ENCODE data around the gene ITPKC. TPM values are rescaled to one million over a fixed set of nuclear protein-coding genes. Genes with fewer than 3 reads are reported as not detected.

ITPKC gene
- total and polyA plus RNA-seq, 9 of the 15 experiments (the other 6 are each of a cell fraction or from before 2014, with no cell fraction given): 0.08 to 9.3 (median 5.8) TPM

DNA sequence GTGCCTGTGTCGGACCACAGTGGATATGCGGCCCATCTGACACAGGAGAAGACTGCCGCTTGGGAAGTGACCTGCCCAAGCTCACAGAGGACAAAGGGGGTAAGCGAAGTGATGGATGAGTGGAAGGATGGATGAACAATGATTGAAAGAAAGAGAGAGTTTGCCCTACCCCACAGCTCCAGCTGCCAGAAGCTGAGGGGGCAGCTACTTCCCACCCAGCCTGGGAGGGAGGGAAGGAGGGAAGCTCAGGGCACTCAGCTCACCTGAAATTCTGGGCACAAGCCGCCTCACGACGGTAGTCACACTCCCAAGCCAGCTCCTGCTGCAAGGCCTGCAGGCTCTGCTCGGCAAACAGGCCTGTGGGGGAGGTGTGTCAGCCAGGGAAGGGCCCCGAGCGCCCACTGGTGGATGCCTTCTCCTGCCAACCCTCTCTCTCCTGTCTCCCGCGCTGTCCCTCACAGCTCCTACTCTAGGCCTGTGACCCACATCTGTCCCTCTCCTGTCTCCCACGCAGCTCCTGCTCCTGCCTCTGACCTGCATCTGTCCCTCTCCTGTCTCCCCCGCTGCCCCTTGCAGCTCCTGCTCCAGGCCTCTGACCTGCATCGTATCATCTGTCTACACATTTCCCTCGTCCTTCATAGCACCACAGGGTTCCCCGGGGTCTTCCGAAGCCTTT lies 14.4 kb upstream of the ITPKC start (continued):
- TF ChIP-seq SMC3 (conservative IDR thresholded peaks at IDR 0.05; ENCODE audit: insufficient read depth, low read depth, low read length) (peak; percentile 91), KLF16 (IDR thresholded peaks at IDR 0.05) (peak; percentile 70), LEF1 (IDR thresholded peaks at IDR 0.05) (no peak), ARID2 (IDR thresholded peaks at IDR 0.05) (0 out of 2 replicates have a peak, but pooled peaks have one; percentile 69), SRSF9 (IDR thresholded peaks at IDR 0.05; ENCODE audit: borderline replicate concordance, low read depth, low read length) (no peak), CTBP1 (IDR thresholded peaks at IDR 0.05; ENCODE audit: borderline replicate concordance) (peak; percentile 73; the same call in 1 of the 2 replicates), TCF3 (CRISPR knock-in tag; IDR thresholded peaks at IDR 0.05) (peak; percentile 32), HDAC2 (IDR thresholded peaks at IDR 0.05) (0 out of 2 replicates have a peak, but pooled peaks have one; percentile 31), CBX3 (IDR thresholded peaks at IDR 0.05; ENCODE audit: borderline replicate concordance in 1 of 2, low read length in 2 of 2) (peak in 1 of 2 experiments; percentile 33; a peak in 1 of 3 replicates), DPF2 (IDR thresholded peaks at IDR 0.05) (peak; percentile 37; the same call in 1 of the 2 replicates), L3MBTL2 (IDR thresholded peaks at IDR 0.05) (peak; percentile 52), NEUROD1 (IDR thresholded peaks at IDR 0.05; ENCODE audit: borderline replicate concordance, low read depth, low read length, partially characterized antibody) (peak; percentile 28)
- TF ChIP-seq, protein P1, sequence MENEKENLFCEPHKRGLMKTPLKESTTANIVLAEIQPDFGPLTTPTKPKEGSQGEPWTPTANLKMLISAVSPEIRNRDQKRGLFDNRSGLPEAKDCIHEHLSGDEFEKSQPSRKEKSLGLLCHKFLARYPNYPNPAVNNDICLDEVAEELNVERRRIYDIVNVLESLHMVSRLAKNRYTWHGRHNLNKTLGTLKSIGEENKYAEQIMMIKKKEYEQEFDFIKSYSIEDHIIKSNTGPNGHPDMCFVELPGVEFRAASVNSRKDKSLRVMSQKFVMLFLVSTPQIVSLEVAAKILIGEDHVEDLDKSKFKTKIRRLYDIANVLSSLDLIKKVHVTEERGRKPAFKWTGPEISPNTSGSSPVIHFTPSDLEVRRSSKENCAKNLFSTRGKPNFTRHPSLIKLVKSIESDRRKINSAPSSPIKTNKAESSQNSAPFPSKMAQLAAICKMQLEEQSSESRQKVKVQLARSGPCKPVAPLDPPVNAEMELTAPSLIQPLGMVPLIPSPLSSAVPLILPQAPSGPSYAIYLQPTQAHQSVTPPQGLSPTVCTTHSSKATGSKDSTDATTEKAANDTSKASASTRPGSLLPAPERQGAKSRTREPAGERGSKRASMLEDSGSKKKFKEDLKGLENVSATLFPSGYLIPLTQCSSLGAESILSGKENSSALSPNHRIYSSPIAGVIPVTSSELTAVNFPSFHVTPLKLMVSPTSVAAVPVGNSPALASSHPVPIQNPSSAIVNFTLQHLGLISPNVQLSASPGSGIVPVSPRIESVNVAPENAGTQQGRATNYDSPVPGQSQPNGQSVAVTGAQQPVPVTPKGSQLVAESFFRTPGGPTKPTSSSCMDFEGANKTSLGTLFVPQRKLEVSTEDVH (IDR thresholded peaks at IDR 0.05; ENCODE audit: low read depth, partially characterized antibody): peak; percentile 67
- TF ChIP-seq, protein P2, sequence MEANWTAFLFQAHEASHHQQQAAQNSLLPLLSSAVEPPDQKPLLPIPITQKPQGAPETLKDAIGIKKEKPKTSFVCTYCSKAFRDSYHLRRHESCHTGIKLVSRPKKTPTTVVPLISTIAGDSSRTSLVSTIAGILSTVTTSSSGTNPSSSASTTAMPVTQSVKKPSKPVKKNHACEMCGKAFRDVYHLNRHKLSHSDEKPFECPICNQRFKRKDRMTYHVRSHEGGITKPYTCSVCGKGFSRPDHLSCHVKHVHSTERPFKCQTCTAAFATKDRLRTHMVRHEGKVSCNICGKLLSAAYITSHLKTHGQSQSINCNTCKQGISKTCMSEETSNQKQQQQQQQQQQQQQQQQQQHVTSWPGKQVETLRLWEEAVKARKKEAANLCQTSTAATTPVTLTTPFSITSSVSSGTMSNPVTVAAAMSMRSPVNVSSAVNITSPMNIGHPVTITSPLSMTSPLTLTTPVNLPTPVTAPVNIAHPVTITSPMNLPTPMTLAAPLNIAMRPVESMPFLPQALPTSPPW (CRISPR knock-in tag; IDR thresholded peaks at IDR 0.05): peak; percentile 49; the same call in 1 of the 2 replicates
- TF ChIP-seq, protein P3, sequence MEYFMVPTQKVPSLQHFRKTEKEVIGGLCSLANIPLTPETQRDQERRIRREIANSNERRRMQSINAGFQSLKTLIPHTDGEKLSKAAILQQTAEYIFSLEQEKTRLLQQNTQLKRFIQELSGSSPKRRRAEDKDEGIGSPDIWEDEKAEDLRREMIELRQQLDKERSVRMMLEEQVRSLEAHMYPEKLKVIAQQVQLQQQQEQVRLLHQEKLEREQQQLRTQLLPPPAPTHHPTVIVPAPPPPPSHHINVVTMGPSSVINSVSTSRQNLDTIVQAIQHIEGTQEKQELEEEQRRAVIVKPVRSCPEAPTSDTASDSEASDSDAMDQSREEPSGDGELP (CRISPR knock-in tag; IDR thresholded peaks at IDR 0.05; ENCODE audit: borderline replicate concordance): peak; percentile 57
- TF ChIP-seq, protein P4, sequence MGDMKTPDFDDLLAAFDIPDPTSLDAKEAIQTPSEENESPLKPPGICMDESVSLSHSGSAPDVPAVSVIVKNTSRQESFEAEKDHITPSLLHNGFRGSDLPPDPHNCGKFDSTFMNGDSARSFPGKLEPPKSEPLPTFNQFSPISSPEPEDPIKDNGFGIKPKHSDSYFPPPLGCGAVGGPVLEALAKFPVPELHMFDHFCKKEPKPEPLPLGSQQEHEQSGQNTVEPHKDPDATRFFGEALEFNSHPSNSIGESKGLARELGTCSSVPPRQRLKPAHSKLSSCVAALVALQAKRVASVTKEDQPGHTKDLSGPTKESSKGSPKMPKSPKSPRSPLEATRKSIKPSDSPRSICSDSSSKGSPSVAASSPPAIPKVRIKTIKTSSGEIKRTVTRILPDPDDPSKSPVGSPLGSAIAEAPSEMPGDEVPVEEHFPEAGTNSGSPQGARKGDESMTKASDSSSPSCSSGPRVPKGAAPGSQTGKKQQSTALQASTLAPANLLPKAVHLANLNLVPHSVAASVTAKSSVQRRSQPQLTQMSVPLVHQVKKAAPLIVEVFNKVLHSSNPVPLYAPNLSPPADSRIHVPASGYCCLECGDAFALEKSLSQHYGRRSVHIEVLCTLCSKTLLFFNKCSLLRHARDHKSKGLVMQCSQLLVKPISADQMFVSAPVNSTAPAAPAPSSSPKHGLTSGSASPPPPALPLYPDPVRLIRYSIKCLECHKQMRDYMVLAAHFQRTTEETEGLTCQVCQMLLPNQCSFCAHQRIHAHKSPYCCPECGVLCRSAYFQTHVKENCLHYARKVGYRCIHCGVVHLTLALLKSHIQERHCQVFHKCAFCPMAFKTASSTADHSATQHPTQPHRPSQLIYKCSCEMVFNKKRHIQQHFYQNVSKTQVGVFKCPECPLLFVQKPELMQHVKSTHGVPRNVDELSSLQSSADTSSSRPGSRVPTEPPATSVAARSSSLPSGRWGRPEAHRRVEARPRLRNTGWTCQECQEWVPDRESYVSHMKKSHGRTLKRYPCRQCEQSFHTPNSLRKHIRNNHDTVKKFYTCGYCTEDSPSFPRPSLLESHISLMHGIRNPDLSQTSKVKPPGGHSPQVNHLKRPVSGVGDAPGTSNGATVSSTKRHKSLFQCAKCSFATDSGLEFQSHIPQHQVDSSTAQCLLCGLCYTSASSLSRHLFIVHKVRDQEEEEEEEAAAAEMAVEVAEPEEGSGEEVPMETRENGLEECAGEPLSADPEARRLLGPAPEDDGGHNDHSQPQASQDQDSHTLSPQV (IDR thresholded peaks at IDR 0.05): peak; percentile 84
